ENCODE data around the gene RALGAPB.
"Not testable (repeated sequence)": the region's sequence is repeated elsewhere in the genome, so short reads cannot be mapped to it uniquely, and the experiment has no call there.

RALGAPB gene

GRCh38 chr20:38461167-38461566 lies 11.5 kb upstream of the RALGAPB start:
- not testable (repeated sequence) for H3K4me1 ChIP-seq (ENCODE audit: control insufficient read depth in 1 of 2, insufficient read depth in 2 of 2, low read length in 2 of 2); H3K27ac ChIP-seq (ENCODE audit: low read length); H3K27me3 ChIP-seq (ENCODE audit: low read depth, low read length); H3K36me3 ChIP-seq (ENCODE audit: control insufficient read depth in 1 of 2, insufficient read depth in 2 of 2, low read length in 2 of 2); H3K9me3 ChIP-seq (ENCODE audit: control insufficient read depth in 1 of 2, low read length in 2 of 2); H3K4me3 ChIP-seq (ENCODE audit: low read depth in 1 of 2, low read length in 2 of 2)

DNA sequence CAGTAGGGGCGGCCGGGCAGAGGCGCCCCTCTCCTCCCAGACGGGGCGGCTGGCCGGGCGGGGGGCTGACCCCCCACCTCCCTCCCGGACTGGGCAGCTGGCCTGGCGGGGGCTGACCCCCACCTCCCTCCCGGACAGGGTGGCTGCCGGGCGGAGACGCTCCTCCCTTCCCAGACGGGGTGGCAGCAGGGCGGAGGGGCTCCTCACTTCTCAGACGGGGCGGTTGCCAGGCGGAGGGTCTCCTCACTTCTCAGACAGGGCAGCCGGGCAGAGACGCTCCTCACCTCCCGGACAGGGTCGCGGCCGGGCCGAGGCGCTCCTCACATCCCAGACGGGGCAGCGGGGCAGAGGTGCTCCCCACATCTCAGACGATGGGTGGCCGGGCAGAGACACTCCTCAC lies 11.1 kb upstream of the RALGAPB start:
- H3K4me1 ChIP-seq (ENCODE audit: control insufficient read depth in 1 of 2, insufficient read depth in 2 of 2, low read length in 2 of 2); H3K27ac ChIP-seq (ENCODE audit: low read length); H3K27me3 ChIP-seq (ENCODE audit: low read depth, low read length); H3K4me3 ChIP-seq (ENCODE audit: low read depth in 1 of 2, low read length in 2 of 2); H3K36me3 ChIP-seq (ENCODE audit: control insufficient read depth in 1 of 2, insufficient read depth in 2 of 2, low read length in 2 of 2); H3K9me3 ChIP-seq (ENCODE audit: control insufficient read depth in 1 of 2, low read length in 2 of 2): not testable (repeated sequence)

DNA sequence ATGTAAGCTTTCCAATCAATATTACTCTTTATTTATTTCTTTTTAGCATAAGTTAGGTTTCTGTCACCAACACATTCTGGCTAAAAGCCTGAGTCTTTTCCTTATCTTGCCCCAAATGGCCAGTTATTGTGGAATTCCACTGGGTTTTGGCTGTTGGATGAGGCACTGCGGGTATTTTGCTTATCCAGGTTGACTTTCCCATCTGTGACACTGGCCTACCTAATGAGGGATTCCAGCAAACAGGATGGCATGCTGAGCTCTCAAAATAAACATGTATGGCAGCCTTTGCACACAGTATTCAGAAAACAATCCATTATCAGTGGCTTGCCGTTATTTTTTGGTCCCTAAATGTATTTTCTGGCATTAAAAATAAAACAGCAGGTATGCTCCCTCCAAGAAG lies 6.5 kb upstream of the RALGAPB start:
- H3K27ac ChIP-seq (ENCODE audit: low read length): no peak overlapping the region
- H3K9me3 ChIP-seq (ENCODE audit: control insufficient read depth in 1 of 2, low read length in 2 of 2): no peaks in the 10 kb centered on the region
- no peaks in the 10 kb centered on the region for H3K4me1 ChIP-seq (ENCODE audit: control insufficient read depth in 1 of 2, insufficient read depth in 2 of 2, low read length in 2 of 2)
- H3K36me3 ChIP-seq (ENCODE audit: control insufficient read depth in 1 of 2, insufficient read depth in 2 of 2, low read length in 2 of 2): no peaks in the 10 kb centered on the region
- H3K4me3 ChIP-seq (ENCODE audit: low read depth in 1 of 2, low read length in 2 of 2): no peak overlapping the region
- no peaks in the 10 kb centered on the region for H3K27me3 ChIP-seq (ENCODE audit: low read depth, low read length)

GRCh38 chr20:38466983-38467382 lies 5.7 kb upstream of the RALGAPB start:
- no peaks in the 10 kb centered on the region for H3K27me3 ChIP-seq (ENCODE audit: low read depth, low read length)
- no peaks in the 10 kb centered on the region for H3K4me1 ChIP-seq (ENCODE audit: control insufficient read depth in 1 of 2, insufficient read depth in 2 of 2, low read length in 2 of 2)
- H3K9me3 ChIP-seq (ENCODE audit: control insufficient read depth in 1 of 2, low read length in 2 of 2): no peaks in the 10 kb centered on the region
- no peak overlapping the region for H3K27ac ChIP-seq (ENCODE audit: low read length)
- no peak overlapping the region for H3K4me3 ChIP-seq (ENCODE audit: low read depth in 1 of 2, low read length in 2 of 2)
- no peaks in the 10 kb centered on the region for H3K36me3 ChIP-seq (ENCODE audit: control insufficient read depth in 1 of 2, insufficient read depth in 2 of 2, low read length in 2 of 2)

DNA sequence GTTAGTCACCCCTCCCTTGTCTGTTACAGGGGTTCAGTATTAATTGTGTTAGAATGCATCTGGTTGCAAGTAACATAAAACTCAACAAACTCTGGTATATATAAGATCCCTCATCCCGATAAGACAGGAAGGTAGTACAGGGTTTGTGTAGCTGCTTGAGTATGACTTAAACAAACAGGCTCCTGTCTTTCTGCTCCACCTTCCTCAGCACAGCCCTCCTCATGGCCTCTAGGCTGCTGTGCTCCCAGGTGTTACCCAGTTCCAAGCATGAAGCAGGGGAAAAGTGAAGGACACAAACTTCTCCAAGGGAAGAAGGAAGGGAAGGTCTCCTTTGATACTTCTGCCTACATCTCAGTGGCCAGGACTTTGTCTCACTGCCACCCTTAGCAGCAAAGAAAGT lies 1.4 kb upstream of the RALGAPB start:
- H3K4me3 ChIP-seq (ENCODE audit: low read depth in 1 of 2, low read length in 2 of 2): peak overlapping the region in 1 of 2 donors; percentile 75
- H3K4me1 ChIP-seq (ENCODE audit: control insufficient read depth in 1 of 2, insufficient read depth in 2 of 2, low read length in 2 of 2): peaks cover 3 to 28% of the 10 kb centered on the region in 2 donors
- no peaks in the 10 kb centered on the region for H3K9me3 ChIP-seq (ENCODE audit: control insufficient read depth in 1 of 2, low read length in 2 of 2)
- no peaks in the 10 kb centered on the region for H3K36me3 ChIP-seq (ENCODE audit: control insufficient read depth in 1 of 2, insufficient read depth in 2 of 2, low read length in 2 of 2)
- H3K27me3 ChIP-seq (ENCODE audit: low read depth, low read length): no peaks in the 10 kb centered on the region
- H3K27ac ChIP-seq (ENCODE audit: low read length): peak overlapping the region; percentile 74

DNA sequence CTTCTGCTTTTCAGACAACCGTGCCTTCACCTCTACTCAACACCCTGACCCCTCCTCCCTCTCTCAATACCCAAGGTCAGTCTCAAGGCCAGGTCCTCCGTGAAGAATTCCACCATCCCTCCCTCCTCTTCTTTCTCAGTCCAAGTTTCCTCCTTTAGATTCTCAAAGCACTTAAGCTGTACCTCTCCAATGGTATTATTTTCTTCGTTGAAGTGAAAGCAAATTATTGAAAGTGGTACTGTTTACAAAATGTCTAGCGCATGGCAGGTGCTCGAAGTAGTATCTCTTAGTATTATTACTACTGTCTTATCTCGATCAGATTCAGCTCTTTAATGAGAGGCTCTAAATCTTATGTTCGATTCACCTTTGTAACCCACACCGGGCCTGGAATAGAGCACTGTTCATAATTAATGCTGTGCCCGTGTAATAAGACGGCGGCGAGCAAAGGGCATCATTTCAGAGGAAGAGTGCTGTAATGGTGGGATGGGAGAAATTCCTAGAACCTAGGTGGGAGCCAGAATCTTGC lies 593 bp upstream of the RALGAPB start:
- Histone ChIP-seq H3K4me1 (ENCODE audit: control insufficient read depth in 1 of 2, insufficient read depth in 2 of 2, low read length in 2 of 2) (peaks cover 3 to 31% of the 10 kb centered on the region in 2 donors), H3K27me3 (ENCODE audit: low read depth, low read length) (no peaks in the 10 kb centered on the region), H3K27ac (ENCODE audit: low read length) (peak overlapping the region; percentile 74), H3K4me3 (ENCODE audit: low read depth in 1 of 2, low read length in 2 of 2) (peak overlapping the region; percentile 75 to 91), H3K36me3 (ENCODE audit: control insufficient read depth in 1 of 2, insufficient read depth in 2 of 2, low read length in 2 of 2) (no peaks in the 10 kb centered on the region), H3K9me3 (ENCODE audit: control insufficient read depth in 1 of 2, low read length in 2 of 2) (no peaks in the 10 kb centered on the region)

DNA sequence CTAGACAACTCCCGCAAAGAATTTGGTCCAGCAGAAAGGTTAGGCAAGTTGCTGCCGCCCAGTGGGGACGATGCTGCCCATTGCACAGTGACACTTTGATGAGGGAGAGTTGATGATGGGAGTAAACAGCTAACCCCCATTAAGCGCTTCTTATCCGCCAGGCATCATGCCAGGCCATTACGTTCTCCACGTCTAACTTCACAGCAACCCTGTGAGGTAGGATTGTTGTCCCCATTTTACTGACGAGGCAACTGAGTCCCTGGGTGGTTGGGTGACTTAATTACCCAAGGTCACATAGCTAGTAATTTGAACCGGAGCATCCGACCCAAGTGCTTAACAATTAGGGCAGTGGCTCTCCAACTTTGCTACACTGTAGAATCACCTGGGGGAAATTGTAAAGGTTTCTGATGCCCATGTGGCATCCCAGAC lies 738 bp downstream of the RALGAPB start:
- H3K27me3 ChIP-seq (ENCODE audit: low read depth, low read length): no peaks in the 10 kb centered on the region
- H3K36me3 ChIP-seq (ENCODE audit: control insufficient read depth in 1 of 2, insufficient read depth in 2 of 2, low read length in 2 of 2): no peaks in the 10 kb centered on the region
- H3K27ac ChIP-seq (ENCODE audit: low read length): peak overlapping the region; percentile 64
- no peaks in the 10 kb centered on the region for H3K9me3 ChIP-seq (ENCODE audit: control insufficient read depth in 1 of 2, low read length in 2 of 2)
- peak overlapping the region; percentile 75 to 91 for H3K4me3 ChIP-seq (ENCODE audit: low read depth in 1 of 2, low read length in 2 of 2)
- peaks cover 3 to 31% of the 10 kb centered on the region in 2 donors for H3K4me1 ChIP-seq (ENCODE audit: control insufficient read depth in 1 of 2, insufficient read depth in 2 of 2, low read length in 2 of 2)

DNA sequence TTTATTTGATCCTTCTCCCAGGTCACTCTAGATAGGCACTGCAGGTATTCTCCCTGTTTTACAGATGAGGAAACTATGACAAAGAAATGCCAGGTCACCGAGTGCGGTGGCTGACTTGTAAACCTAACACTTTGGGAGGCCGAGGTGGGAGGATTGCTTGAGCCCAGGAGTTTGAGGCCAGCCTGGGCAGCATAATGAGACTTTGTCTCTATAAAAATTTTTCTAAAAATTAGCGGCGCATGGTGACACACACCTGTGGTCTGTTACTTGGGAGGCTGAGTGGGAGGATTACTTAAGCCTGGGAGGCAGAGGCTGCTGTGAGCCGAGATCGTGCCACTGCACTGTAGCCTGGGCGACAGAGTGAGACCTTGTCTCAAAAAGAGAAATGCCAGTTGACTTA lies 5.1 kb downstream of the RALGAPB start:
- Histone ChIP-seq H3K27ac (ENCODE audit: low read length) (no peak overlapping the region), H3K4me3 (ENCODE audit: low read depth in 1 of 2, low read length in 2 of 2) (no peak overlapping the region), H3K27me3 (ENCODE audit: low read depth, low read length) (no peaks in the 10 kb centered on the region), H3K4me1 (ENCODE audit: control insufficient read depth in 1 of 2, insufficient read depth in 2 of 2, low read length in 2 of 2) (peaks cover 3 to 31% of the 10 kb centered on the region in 2 donors), H3K36me3 (ENCODE audit: control insufficient read depth in 1 of 2, insufficient read depth in 2 of 2, low read length in 2 of 2) (no peaks in the 10 kb centered on the region), H3K9me3 (ENCODE audit: control insufficient read depth in 1 of 2, low read length in 2 of 2) (no peaks in the 10 kb centered on the region)

- Histone ChIP-seq H3K4me3 (ENCODE audit: low read depth in 1 of 2, low read length in 2 of 2) (no peak overlapping the region), H3K9me3 (ENCODE audit: control insufficient read depth in 1 of 2, low read length in 2 of 2) (no peaks in the 10 kb centered on the region), H3K27ac (ENCODE audit: low read length) (no peak overlapping the region), H3K27me3 (ENCODE audit: low read depth, low read length) (no peaks in the 10 kb centered on the region), H3K36me3 (ENCODE audit: control insufficient read depth in 1 of 2, insufficient read depth in 2 of 2, low read length in 2 of 2) (no peaks in the 10 kb centered on the region), H3K4me1 (ENCODE audit: control insufficient read depth in 1 of 2, insufficient read depth in 2 of 2, low read length in 2 of 2) (peaks cover 0 to 14% of the 10 kb centered on the region in 2 donors)
These were observed 7.0 kb downstream of the RALGAPB start for GRCh38 chr20:38479596-38479995.

GRCh38 chr20:38485041-38485440 lies 12.4 kb downstream of the RALGAPB start:
- H3K4me3 ChIP-seq (ENCODE audit: low read depth in 1 of 2, low read length in 2 of 2): no peak overlapping the region
- H3K27me3 ChIP-seq (ENCODE audit: low read depth, low read length): no peaks in the 10 kb centered on the region
- H3K36me3 ChIP-seq (ENCODE audit: control insufficient read depth in 1 of 2, insufficient read depth in 2 of 2, low read length in 2 of 2): peaks cover 16% of the 10 kb centered on the region in 2 donors
- no peaks in the 10 kb centered on the region for H3K9me3 ChIP-seq (ENCODE audit: control insufficient read depth in 1 of 2, low read length in 2 of 2)
- no peaks in the 10 kb centered on the region for H3K4me1 ChIP-seq (ENCODE audit: control insufficient read depth in 1 of 2, insufficient read depth in 2 of 2, low read length in 2 of 2)
- H3K27ac ChIP-seq (ENCODE audit: low read length): no peak overlapping the region

DNA sequence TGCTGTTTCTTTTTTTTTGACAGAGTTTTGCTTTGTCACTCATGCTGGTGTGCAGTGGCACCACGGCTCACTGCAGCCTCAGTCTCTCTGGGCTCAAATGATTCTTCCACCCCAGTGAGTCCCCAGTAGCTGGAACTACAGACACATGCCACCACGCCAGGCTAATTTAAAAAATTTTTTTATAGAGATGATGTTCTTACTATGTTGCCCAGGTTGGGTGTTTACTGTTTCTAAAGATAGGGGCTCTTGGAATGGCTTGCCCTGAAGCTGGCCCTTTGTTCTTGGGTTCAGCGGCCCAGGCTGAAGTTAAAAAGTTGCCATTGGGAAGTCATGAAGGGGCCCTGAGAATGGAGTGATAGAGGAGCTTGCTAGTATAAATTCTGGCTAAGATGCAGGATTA lies 16.5 kb downstream of the RALGAPB start:
- Histone ChIP-seq H3K4me1 (ENCODE audit: control insufficient read depth in 1 of 2, insufficient read depth in 2 of 2, low read length in 2 of 2) (no peaks in the 10 kb centered on the region), H3K9me3 (ENCODE audit: control insufficient read depth in 1 of 2, low read length in 2 of 2) (no peaks in the 10 kb centered on the region), H3K27me3 (ENCODE audit: low read depth, low read length) (no peaks in the 10 kb centered on the region), H3K27ac (ENCODE audit: low read length) (no peak overlapping the region), H3K36me3 (ENCODE audit: control insufficient read depth in 1 of 2, insufficient read depth in 2 of 2, low read length in 2 of 2) (peaks cover 34 to 39% of the 10 kb centered on the region in 2 donors), H3K4me3 (ENCODE audit: low read depth in 1 of 2, low read length in 2 of 2) (no peak overlapping the region)

- H3K4me1 ChIP-seq (ENCODE audit: control insufficient read depth in 1 of 2, insufficient read depth in 2 of 2, low read length in 2 of 2): peaks cover 0 to 10% of the 10 kb centered on the region in 2 donors
- peaks cover 59 to 70% of the 10 kb centered on the region in 2 donors for H3K36me3 ChIP-seq (ENCODE audit: control insufficient read depth in 1 of 2, insufficient read depth in 2 of 2, low read length in 2 of 2)
- H3K4me3 ChIP-seq (ENCODE audit: low read depth in 1 of 2, low read length in 2 of 2): no peak overlapping the region
- no peaks in the 10 kb centered on the region for H3K27me3 ChIP-seq (ENCODE audit: low read depth, low read length)
- no peaks in the 10 kb centered on the region for H3K9me3 ChIP-seq (ENCODE audit: control insufficient read depth in 1 of 2, low read length in 2 of 2)
- H3K27ac ChIP-seq (ENCODE audit: low read length): no peak overlapping the region
These were observed 24.7 kb downstream of the RALGAPB start for GRCh38 chr20:38497246-38497935.
